Mucosa of rectum (tissue), 2 donors: ENCODE results near the gene GATA3.

Source experiments
- H3K27ac ChIP-seq, 2 donors: one replicate each; pipeline ENCODE4 v1.7.0; 2013; ENCODE audit warnings: inconsistent platforms in 2 of 2, low read depth in 2 of 2, low read length in 2 of 2
- H3K27me3 ChIP-seq, 2 donors: one replicate each; pipeline ENCODE4 v1.7.0; 2013; ENCODE audit warnings: low read length in 2 of 2; ENCODE audit not compliant: control insufficient read depth in 2 of 2, insufficient read depth in 2 of 2
- H3K36me3 ChIP-seq, 2 donors: one replicate each; pipeline ENCODE4 v1.7.0; 2013; ENCODE audit warnings: low read length in 2 of 2; ENCODE audit not compliant: control insufficient read depth in 2 of 2, insufficient read depth in 2 of 2
- H3K4me1 ChIP-seq, 2 donors: one replicate each; pipeline ENCODE4 v1.7.0; 2013; ENCODE audit warnings: low read length in 2 of 2, mild to moderate bottlenecking in 1 of 2; ENCODE audit not compliant: control insufficient read depth in 2 of 2, insufficient read depth in 2 of 2
- H3K4me3 ChIP-seq, 2 donors: one replicate each; pipeline ENCODE4 v1.7.0; 2013; ENCODE audit warnings: low read length in 2 of 2
- H3K9ac ChIP-seq, 2 donors: one replicate each; pipeline ENCODE4 v1.7.0; 2013; ENCODE audit warnings: low read length in 2 of 2, low read depth in 1 of 2, mild to moderate bottlenecking in 1 of 2
- H3K9me3 ChIP-seq, 2 donors: one replicate each; pipeline ENCODE4 v1.7.0; 2013; ENCODE audit warnings: low read length in 2 of 2; ENCODE audit not compliant: control insufficient read depth in 2 of 2
- donor health status: healthy.
- donor health status: Normal muscosa, but diverticular disease.

GATA3 gene

GRCh38 chr10:8054494-8055407 is at the start of gene GATA3:
Gene GATA3 (plus strand): TSS chr10:8054688. CDS start chr10:8055656, 968 bp downstream.
- peaks cover 9 to 15% of the 10 kb centered on the region in 2 donors for H3K4me1 ChIP-seq
- H3K36me3 ChIP-seq, result no peaks in the 10 kb centered on the region
- peak within 1 kb of the TSS; percentile 54 to 69 for H3K4me3 ChIP-seq
- H3K27me3 ChIP-seq, result peaks cover 36 to 60% of the 10 kb centered on the region in 2 donors
- H3K9ac ChIP-seq, result peak within 1 kb of the TSS in 1 of 2 donors; percentile 6
- no peaks in the 10 kb centered on the region for H3K9me3 ChIP-seq
- H3K27ac ChIP-seq, result peak within 1 kb of the TSS; percentile 51 to 58

DNA sequence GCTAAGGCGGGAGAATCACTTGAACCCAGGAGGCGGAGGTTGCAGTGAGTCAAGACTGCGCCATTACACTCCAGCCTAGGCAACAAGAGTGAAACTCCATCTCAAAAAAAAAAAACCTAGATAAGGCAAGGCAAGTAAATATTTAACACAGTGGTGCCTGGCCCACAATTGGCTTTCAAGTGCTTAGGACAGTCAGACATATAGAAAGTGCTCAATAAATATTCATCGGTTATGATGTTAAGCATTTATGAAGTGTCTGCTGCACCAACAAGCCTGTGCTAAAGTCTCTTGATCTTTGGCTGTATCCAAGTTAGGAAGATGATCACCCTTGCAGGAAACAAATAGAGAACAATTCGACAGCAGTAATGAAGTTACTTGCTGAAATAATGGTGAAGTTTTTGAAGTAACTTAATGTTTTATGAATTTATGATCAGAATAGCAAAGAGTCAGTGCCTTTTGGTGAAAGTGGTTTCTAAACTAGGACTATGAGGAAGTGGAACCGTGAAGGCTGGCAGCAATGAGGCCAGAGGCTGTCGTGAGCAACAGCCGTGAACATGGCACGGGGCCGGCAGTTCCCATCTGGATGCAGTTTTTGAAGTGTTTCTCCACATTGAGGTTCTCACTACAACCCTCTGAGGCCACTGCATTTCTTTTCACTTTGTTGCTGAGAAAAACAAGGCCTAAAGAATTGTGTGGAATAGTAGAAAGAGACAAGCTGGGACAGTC is 48.1 kb upstream of the GATA3 start:
- H3K27ac ChIP-seq, result no peak overlapping the region
- H3K9ac ChIP-seq, result no peak overlapping the region
- no peaks in the 10 kb centered on the region for H3K27me3 ChIP-seq
- peaks cover 0 to 6% of the 10 kb centered on the region in 2 donors for H3K36me3 ChIP-seq
- H3K4me3 ChIP-seq, result no peak overlapping the region
- H3K4me1 ChIP-seq, result no peaks in the 10 kb centered on the region
- peaks cover 2 to 8% of the 10 kb centered on the region in 2 donors for H3K9me3 ChIP-seq

- H3K9ac ChIP-seq, result no peak overlapping the region
- H3K36me3 ChIP-seq, result peaks cover 0 to 9% of the 10 kb centered on the region in 2 donors
These were observed 45.5 kb upstream of the GATA3 start for GRCh38 chr10:8009031-8009430.

GRCh38 chr10:8013006-8013405 is 41.5 kb upstream of the GATA3 start:
- Histone ChIP-seq H3K27ac (no peak overlapping the region), H3K36me3 (peaks cover 0 to 18% of the 10 kb centered on the region in 2 donors)

More at GRCh38 chr10:8009031-8009430, 45.5 kb upstream of the GATA3 start:
- H3K27ac ChIP-seq, result no peak overlapping the region
- no peak overlapping the region for H3K4me3 ChIP-seq
- no peaks in the 10 kb centered on the region for H3K27me3 ChIP-seq
- no peaks in the 10 kb centered on the region for H3K4me1 ChIP-seq
- H3K9me3 ChIP-seq, result peaks cover 0 to 8% of the 10 kb centered on the region in 2 donors

GRCh38 chr10:8013619-8014018 is 40.9 kb upstream of the GATA3 start:
- no peaks in the 10 kb centered on the region for H3K4me1 ChIP-seq
- no peak overlapping the region for H3K27ac ChIP-seq
- no peak overlapping the region for H3K9ac ChIP-seq
- no peak overlapping the region for H3K4me3 ChIP-seq
- peaks cover 0 to 18% of the 10 kb centered on the region in 2 donors for H3K36me3 ChIP-seq
- H3K27me3 ChIP-seq, result no peaks in the 10 kb centered on the region
- H3K9me3 ChIP-seq, result no peaks in the 10 kb centered on the region

More at GRCh38 chr10:8013006-8013405, 41.5 kb upstream of the GATA3 start:
- Histone ChIP-seq H3K4me3 (no peak overlapping the region), H3K4me1 (no peaks in the 10 kb centered on the region), H3K9me3 (no peaks in the 10 kb centered on the region), H3K27me3 (no peaks in the 10 kb centered on the region), H3K9ac (no peak overlapping the region)

- Histone ChIP-seq H3K4me3 (no peak overlapping the region), H3K9me3 (no peaks in the 10 kb centered on the region), H3K27me3 (no peaks in the 10 kb centered on the region), H3K27ac (no peak overlapping the region), H3K9ac (no peak overlapping the region), H3K36me3 (peaks cover 0 to 18% of the 10 kb centered on the region in 2 donors), H3K4me1 (no peaks in the 10 kb centered on the region)
These were observed 39.8 kb upstream of the GATA3 start for GRCh38 chr10:8014649-8015048.

DNA sequence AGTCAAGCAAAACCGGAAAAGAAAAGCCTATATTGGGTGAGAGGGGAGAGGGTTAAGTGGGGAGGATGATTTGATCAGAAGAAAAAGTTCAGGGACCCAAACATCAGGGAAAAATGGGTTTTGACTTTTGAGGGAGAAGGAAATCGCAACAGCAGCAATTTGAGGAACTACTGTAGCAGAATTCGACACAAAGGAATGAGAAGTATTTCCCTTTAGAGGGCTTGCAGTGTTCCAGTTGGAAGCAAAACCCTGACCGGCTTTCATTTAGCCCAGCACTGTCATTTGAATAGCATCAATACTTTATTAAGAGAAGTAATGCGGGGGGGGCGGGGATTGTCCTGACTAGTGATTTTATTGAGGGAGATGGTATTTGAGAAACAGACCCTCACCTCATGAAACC is 37.2 kb upstream of the GATA3 start:
- Histone ChIP-seq H3K9me3 (no peaks in the 10 kb centered on the region), H3K36me3 (peaks cover 0 to 9% of the 10 kb centered on the region in 2 donors), H3K4me3 (no peak overlapping the region), H3K9ac (no peak overlapping the region), H3K27me3 (no peaks in the 10 kb centered on the region), H3K4me1 (no peaks in the 10 kb centered on the region), H3K27ac (no peak overlapping the region)

GRCh38 chr10:8023321-8023720 is 31.2 kb upstream of the GATA3 start:
- Histone ChIP-seq H3K27me3 (peaks cover 2 to 12% of the 10 kb centered on the region in 2 donors), H3K4me1 (no peaks in the 10 kb centered on the region), H3K36me3 (no peaks in the 10 kb centered on the region)

GRCh38 chr10:8023851-8024250 is 30.6 kb upstream of the GATA3 start:
- H3K36me3 ChIP-seq, result no peaks in the 10 kb centered on the region
- no peak overlapping the region for H3K4me3 ChIP-seq
- H3K27ac ChIP-seq, result no peak overlapping the region
- no peak overlapping the region for H3K9ac ChIP-seq
- H3K9me3 ChIP-seq, result no peaks in the 10 kb centered on the region
- peaks cover 2 to 12% of the 10 kb centered on the region in 2 donors for H3K27me3 ChIP-seq
- no peaks in the 10 kb centered on the region for H3K4me1 ChIP-seq

More at GRCh38 chr10:8023321-8023720, 31.2 kb upstream of the GATA3 start:
- no peak overlapping the region for H3K4me3 ChIP-seq
- H3K9me3 ChIP-seq, result no peaks in the 10 kb centered on the region
- no peak overlapping the region for H3K27ac ChIP-seq
- no peak overlapping the region for H3K9ac ChIP-seq
